Upper lobe of right lung (tissue), 1 donor: ENCODE measurements around the gene HRH2. TPM values are rescaled to one million over a fixed set of nuclear protein-coding genes. Genes with fewer than 3 reads are reported as not detected.

Source experiments
- ATAC-seq: fragments of 200-7000 bp; cut with Tn5 transposase; one replicate; pipeline ENCODE4 v1.9.1; 2020; ENCODE audit warnings: mild to moderate bottlenecking, moderate library complexity
- DNase-seq: peaks from one replicate; pipeline ENCODE4 v3.0.0-alpha.2; 2020
- H3K27ac ChIP-seq: fragments of 200-600 bp; one replicate; pipeline ENCODE4 v1.8.0; 2022
- H3K27me3 ChIP-seq: fragments of 200-600 bp; one replicate; pipeline ENCODE4 v1.8.0; 2022; ENCODE audit warnings: mild to moderate bottlenecking
- H3K36me3 ChIP-seq: fragments of 200-600 bp; one replicate; pipeline ENCODE4 v1.8.0; 2022
- H3K4me1 ChIP-seq: fragments of 200-600 bp; one replicate; pipeline ENCODE4 v1.8.0; 2022
- H3K4me3 ChIP-seq: fragments of 200-600 bp; one replicate; pipeline ENCODE4 v1.8.0; 2022; ENCODE audit warnings: mild to moderate bottlenecking
- H3K9me3 ChIP-seq: fragments of 200-600 bp; one replicate; pipeline ENCODE4 v1.8.0; 2022
- CTCF ChIP-seq: fragments of 200-600 bp; IDR thresholded peaks from one replicate; pipeline ENCODE4 v1.8.0; 2022; ENCODE audit warnings: antibody characterized with exemption
- intact Hi-C: fragments of 100-400 bp; cut with DNase I; formaldehyde crosslinking; loops from one replicate; pipeline ENCODE4 v1.11.0; 2022
- long read RNA-seq: library from polyadenylated mRNA; unstranded; transcript quantifications from one replicate; pipeline ENCODE4 v2.0.0, GENCODE V29; 2021
- total RNA-seq: library from RNA; stranded (reverse); fragmentation: NEBNext Ultra II Directional; extraction: Animal tissue kit (Norgen Biotek cat#: 25700); gene quantifications from one replicate; pipeline ENCODE4 v1.2.1, GENCODE V29; 2021
- donor health status: DM: no; HTN: yes; CAD: no; lungs with severe emphysema.

HRH2 gene, protein sequence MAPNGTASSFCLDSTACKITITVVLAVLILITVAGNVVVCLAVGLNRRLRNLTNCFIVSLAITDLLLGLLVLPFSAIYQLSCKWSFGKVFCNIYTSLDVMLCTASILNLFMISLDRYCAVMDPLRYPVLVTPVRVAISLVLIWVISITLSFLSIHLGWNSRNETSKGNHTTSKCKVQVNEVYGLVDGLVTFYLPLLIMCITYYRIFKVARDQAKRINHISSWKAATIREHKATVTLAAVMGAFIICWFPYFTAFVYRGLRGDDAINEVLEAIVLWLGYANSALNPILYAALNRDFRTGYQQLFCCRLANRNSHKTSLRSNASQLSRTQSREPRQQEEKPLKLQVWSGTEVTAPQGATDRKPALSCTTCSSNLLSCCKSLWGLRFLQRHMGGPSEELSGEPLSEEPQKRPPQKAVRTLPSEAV
- 8.2 TPM for total RNA-seq
- long read RNA-seq, partial matches to known transcripts: 2 of 4 reads
- long read RNA-seq, other reads (novel, unspliced or antisense): 2 of 4 reads

- peaks cover 64% of the 10 kb centered on the region for H3K27me3 ChIP-seq
- no peak for DNase-seq
- ATAC-seq: peak; percentile 73
- peaks cover 8% of the 10 kb centered on the region for H3K4me1 ChIP-seq
- H3K27ac ChIP-seq: peak within 1 kb of the TSS; percentile 36
- H3K9me3 ChIP-seq: no peaks in the 10 kb centered on the region
- intact Hi-C loops: no loop called here
- H3K4me3 ChIP-seq: peak within 1 kb of the TSS; percentile 50
- H3K36me3 ChIP-seq: no peaks in the 10 kb centered on the region
- TF ChIP-seq CTCF: no peak
Measured at GRCh38 chr5:175657593-175658271, at the start of gene HRH2. TSS of gene HRH2 (plus strand) at chr5:175658071. CDS start at chr5:175683234, 25,163 bp downstream.

- no peaks in the 10 kb centered on the region for H3K4me1 ChIP-seq
- no peaks in the 10 kb centered on the region for H3K36me3 ChIP-seq
- ATAC-seq (no peak), DNase-seq (no peak)
- no peak overlapping the region for H3K4me3 ChIP-seq
- TF ChIP-seq CTCF: no peak
- H3K9me3 ChIP-seq: no peaks in the 10 kb centered on the region
- intact Hi-C loops: no loop called here
- peaks cover 5% of the 10 kb centered on the region for H3K27me3 ChIP-seq
- no peak overlapping the region for H3K27ac ChIP-seq
Measured at GRCh38 chr5:175609526-175609925, 48.3 kb upstream of the HRH2 start.

- no peak for TF ChIP-seq CTCF
- ATAC-seq (no peak), DNase-seq (no peak)
- H3K4me3 ChIP-seq: no peak overlapping the region
- H3K27me3 ChIP-seq: peaks cover 5% of the 10 kb centered on the region
- H3K4me1 ChIP-seq: no peaks in the 10 kb centered on the region
- H3K9me3 ChIP-seq: no peaks in the 10 kb centered on the region
- no peaks in the 10 kb centered on the region for H3K36me3 ChIP-seq
- H3K27ac ChIP-seq: no peak overlapping the region
- intact Hi-C loops: no loop called here
Measured at GRCh38 chr5:175610381-175610780, 47.5 kb upstream of the HRH2 start.

GRCh38 chr5:175610898-175611297 is 47.0 kb upstream of the HRH2 start:
- Histone ChIP-seq H3K27me3 (peaks cover 5% of the 10 kb centered on the region), H3K4me3 (no peak overlapping the region), H3K9me3 (no peaks in the 10 kb centered on the region), H3K36me3 (no peaks in the 10 kb centered on the region), H3K27ac (no peak overlapping the region), H3K4me1 (no peaks in the 10 kb centered on the region)
- ATAC-seq (no peak), DNase-seq (no peak)
- no peak for TF ChIP-seq CTCF
- intact Hi-C loops: no loop called here

DNA sequence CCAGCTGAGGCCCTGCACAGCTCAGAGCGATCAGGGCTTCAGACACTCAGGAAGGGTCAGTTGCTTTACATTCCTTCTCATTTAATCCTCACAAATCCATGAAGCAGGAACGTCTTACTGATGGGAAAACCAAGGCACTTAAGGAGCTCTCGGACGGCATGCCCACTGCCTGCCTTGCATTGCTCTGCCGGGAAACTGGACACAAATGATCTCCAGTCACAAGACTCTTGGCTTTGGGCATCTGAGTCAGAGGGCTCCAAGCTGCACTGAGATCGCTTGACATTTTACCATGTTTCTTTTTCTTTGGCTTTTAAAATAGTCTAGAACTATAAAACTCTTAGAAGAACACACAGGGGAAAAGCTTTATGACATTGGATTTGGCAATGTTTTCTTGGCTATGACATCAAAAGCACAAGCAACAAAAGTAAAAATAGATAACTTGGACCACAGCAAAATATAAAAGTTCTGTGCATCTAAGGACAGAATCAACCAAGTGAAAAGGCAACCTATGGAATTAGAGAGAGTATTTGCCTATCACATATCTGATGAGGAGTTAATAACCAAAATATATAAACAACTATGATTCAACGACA is 43.6 kb upstream of the HRH2 start:
- peaks cover 5% of the 10 kb centered on the region for H3K27me3 ChIP-seq
- H3K9me3 ChIP-seq: no peaks in the 10 kb centered on the region
- no peaks in the 10 kb centered on the region for H3K4me1 ChIP-seq
- intact Hi-C loops: no loop called here
- ATAC-seq (no peak), DNase-seq (no peak)
- H3K4me3 ChIP-seq: no peak overlapping the region
- H3K27ac ChIP-seq: no peak overlapping the region
- TF ChIP-seq CTCF: no peak
- no peaks in the 10 kb centered on the region for H3K36me3 ChIP-seq
